Naive thymus-derived CD4-positive, alpha-beta T cell (primary cell): ENCODE results near the gene MRPS25. TPM values are rescaled to one million over a fixed set of nuclear protein-coding genes. Genes with fewer than 3 reads are reported as not detected.
A peak's percentile ranks its signal among the peaks of the same experiment; 100 is the strongest.

Source experiments
- ATAC-seq: fragments of 150-1000 bp; cut with Tn5 transposase; 2 replicates; pipeline ENCODE4 v1.10.0; 2021; ENCODE audit warnings: mild to moderate bottlenecking, moderate library complexity
- CTCF ChIA-PET: fragments of 350-600 bp; sonication (Branson Sonifier 250); formaldehyde crosslinking; loops from one replicate; lab custom pipeline; 2021; ENCODE audit warnings: antibody characterized with exemption; lab: Charles Lee
- POLR2A ChIA-PET: fragments of 350-600 bp; sonication (Branson Sonifier 250); formaldehyde crosslinking; loops from one replicate; lab custom pipeline; 2021; ENCODE audit warnings: antibody characterized with exemption, inconsistent platforms; lab: Charles Lee
- DNase-seq, 9 donors: peaks; one replicate each; pipeline versions ENCODE4 v3.0.0 to v3.0.0-alpha.2; 2020 to 2022; ENCODE audit warnings: mixed read lengths in 1 of 9
- H3K27ac ChIP-seq: one replicate; pipeline ENCODE4 v1.7.0; 2013; ENCODE audit warnings: mild to moderate bottlenecking, low read depth, low read length, moderate library complexity
- H3K27me3 ChIP-seq, 2 donors: one replicate each; pipeline ENCODE4 v1.7.0; 2013; ENCODE audit warnings: low read length in 2 of 2, mild to moderate bottlenecking in 2 of 2, moderate library complexity in 2 of 2; ENCODE audit not compliant: control insufficient read depth in 2 of 2, insufficient read depth in 2 of 2
- H3K36me3 ChIP-seq, 3 experiments: 1 replicate in 2 of 3; 2 replicates in 1 of 3; pipeline ENCODE4 v1.7.0; 2013; ENCODE audit warnings: low read length in 3 of 3, mild to moderate bottlenecking in 3 of 3, moderate library complexity in 1 of 3; ENCODE audit not compliant: insufficient read depth in 3 of 3, control insufficient read depth in 2 of 3
- H3K4me1 ChIP-seq, 2 donors: one replicate each; pipeline ENCODE4 v1.7.0; 2013; ENCODE audit warnings: low read length in 2 of 2, mild to moderate bottlenecking in 2 of 2, moderate library complexity in 1 of 2; ENCODE audit not compliant: control insufficient read depth in 2 of 2, insufficient read depth in 2 of 2
- H3K4me3 ChIP-seq: 2 replicates; pipeline ENCODE4 v1.7.0; 2013; ENCODE audit warnings: mild to moderate bottlenecking, low read length
- H3K9me3 ChIP-seq, 3 experiments: 1 replicate in 2 of 3; 2 replicates in 1 of 3; pipeline ENCODE4 v1.7.0; 2013; ENCODE audit warnings: low read length in 3 of 3; ENCODE audit not compliant: control insufficient read depth in 2 of 3
- H3K27ac Mint-ChIP-seq, 9 donors: one replicate each; pipeline ENCODE4 v1.8.0; 2020 to 2022; ENCODE audit warnings: mixed read lengths in 9 of 9, mild to moderate bottlenecking in 8 of 9, moderate library complexity in 5 of 9, inconsistent platforms in 2 of 9
- H3K27me3 Mint-ChIP-seq, 5 donors: one replicate each; pipeline ENCODE4 v1.8.0; 2021 to 2022; ENCODE audit warnings: mixed read lengths in 5 of 5, mild to moderate bottlenecking in 1 of 5
- H3K36me3 Mint-ChIP-seq, 5 donors: one replicate each; pipeline ENCODE4 v1.8.0; 2020 to 2022; ENCODE audit warnings: mixed read lengths in 5 of 5, mild to moderate bottlenecking in 3 of 5, inconsistent platforms in 1 of 5
- H3K4me1 Mint-ChIP-seq, 7 donors: one replicate each; pipeline ENCODE4 v1.8.0; 2020 to 2022; ENCODE audit warnings: mixed read lengths in 7 of 7, mild to moderate bottlenecking in 3 of 7, inconsistent platforms in 1 of 7
- H3K4me3 Mint-ChIP-seq, 10 donors: one replicate each; pipeline ENCODE4 v1.8.0; 2020 to 2022; ENCODE audit warnings: mild to moderate bottlenecking in 10 of 10, mixed read lengths in 10 of 10, moderate library complexity in 6 of 10, inconsistent platforms in 2 of 10
- H3K9me3 Mint-ChIP-seq, 11 donors: one replicate each; pipeline ENCODE4 v1.8.0; 2020 to 2022; ENCODE audit warnings: mixed read lengths in 11 of 11, mild to moderate bottlenecking in 4 of 11, inconsistent platforms in 1 of 11, moderate library complexity in 1 of 11
- intact Hi-C, 2 donors: fragments of 100-400 bp; cut with micrococcal nuclease; formaldehyde crosslinking; loops; one replicate each; pipeline ENCODE4 v1.15.1; 2023
- polyA plus RNA-seq, 2 donors: library from polyadenylated mRNA; unstranded; fragments of 300-500 nt; fragmentation: Illumina TruSeq; gene quantifications; one replicate each; pipeline ENCODE4 v1.2.3, GENCODE V29; 2021
- total RNA-seq, 6 experiments: library from RNA in 5 of 6; stranded (reverse) in 5 of 6; gene quantifications; 1 replicate in 5 of 6; 2 replicates in 1 of 6; pipeline ENCODE4 v1.2.3 and lab custom pipeline; 2021 to 2026

Gene MRPS25
- total and polyA plus RNA-seq, 7 experiments from 2014 or later, result 20.2 to 104 (median 68.0) TPM

GRCh38 chr3:15079091-15079490 lies 14.0 kb upstream of the MRPS25 start:
- no peak for DNase-seq
- peaks cover 26 to 95% (median 45%) of the 10 kb centered on the region in 3 experiments for H3K36me3 ChIP-seq
- CTCF ChIA-PET, result no interaction called here
- Mint-ChIP-seq H3K4me3 (no peak overlapping the region), H3K36me3 (peaks cover 35 to 75% (median 46%) of the 10 kb centered on the region in 5 donors), H3K27me3 (no peaks in the 10 kb centered on the region), H3K27ac (no peak overlapping the region), H3K4me1 (peaks cover 0 to 17% (median 0%) of the 10 kb centered on the region in 7 donors), H3K9me3 (no peaks in the 10 kb centered on the region)
- intact Hi-C loops, result no loop called here
- no peaks in the 10 kb centered on the region for H3K27me3 ChIP-seq
- POLR2A ChIA-PET, result no interaction called here
- no peaks in the 10 kb centered on the region for H3K9me3 ChIP-seq
- H3K4me1 ChIP-seq, result no peaks in the 10 kb centered on the region
- no peak overlapping the region for H3K27ac ChIP-seq
- no peak for ATAC-seq
- no peak overlapping the region for H3K4me3 ChIP-seq

DNA sequence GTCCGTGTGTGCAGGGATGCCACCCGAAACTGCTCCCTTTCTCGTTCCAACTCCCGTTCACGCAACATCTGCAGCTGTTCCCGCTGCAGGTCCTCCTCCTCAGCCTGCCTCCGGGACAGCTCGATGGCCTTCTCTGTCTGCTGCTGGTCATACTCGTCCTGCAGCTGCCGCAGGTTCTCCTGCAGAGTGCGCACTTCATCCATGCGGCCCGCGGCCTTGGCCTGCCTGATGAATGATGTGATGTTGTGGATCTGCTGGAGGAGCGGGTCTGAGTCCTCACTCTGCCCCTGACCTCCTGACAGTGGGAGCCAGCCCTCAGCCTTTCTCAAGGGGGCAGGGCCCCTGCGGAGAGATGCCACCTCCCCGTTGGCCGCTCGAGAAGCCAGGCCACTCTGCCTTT lies 9.4 kb upstream of the MRPS25 start:
- no peaks in the 10 kb centered on the region for H3K4me1 ChIP-seq
- ATAC-seq (no peak), DNase-seq (no peak)
- Mint-ChIP-seq H3K27me3 (no peaks in the 10 kb centered on the region), H3K9me3 (no peaks in the 10 kb centered on the region), H3K36me3 (peaks cover 11 to 54% (median 34%) of the 10 kb centered on the region in 5 donors), H3K4me1 (peaks cover 0 to 9% (median 5%) of the 10 kb centered on the region in 7 donors), H3K27ac (no peak overlapping the region), H3K4me3 (no peak overlapping the region)
- peaks cover 21 to 85% (median 22%) of the 10 kb centered on the region in 3 experiments for H3K36me3 ChIP-seq
- intact Hi-C loops, result no loop called here
- no peaks in the 10 kb centered on the region for H3K9me3 ChIP-seq
- ChIA-PET POLR2A (no interaction called here), CTCF (no interaction called here)
- H3K27ac ChIP-seq, result no peak overlapping the region
- no peaks in the 10 kb centered on the region for H3K27me3 ChIP-seq
- H3K4me3 ChIP-seq, result no peak overlapping the region

DNA sequence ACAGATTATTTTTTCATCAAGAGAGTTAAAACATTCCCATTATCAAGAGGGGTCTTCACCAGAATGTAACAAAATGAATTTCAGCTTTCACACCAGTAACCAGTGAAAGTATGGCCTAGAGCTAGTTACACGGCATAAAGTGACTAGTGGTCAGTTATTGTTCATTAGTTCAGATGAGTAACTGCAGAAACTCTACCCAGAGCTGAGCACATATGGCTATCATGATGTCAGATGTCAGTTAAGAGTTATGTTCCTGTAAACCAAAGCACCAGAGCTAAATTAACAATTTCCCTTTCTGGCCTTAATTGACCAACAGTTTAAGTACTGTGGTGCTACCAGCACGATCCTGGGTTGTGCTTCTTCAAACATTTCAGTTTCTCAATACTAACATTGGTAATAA lies 6.6 kb upstream of the MRPS25 start:
- Histone ChIP-seq H3K27ac (no peak overlapping the region), H3K9me3 (no peaks in the 10 kb centered on the region), H3K4me3 (no peak overlapping the region), H3K4me1 (no peaks in the 10 kb centered on the region), H3K27me3 (no peaks in the 10 kb centered on the region), H3K36me3 (peaks cover 9 to 59% (median 9%) of the 10 kb centered on the region in 3 experiments)
- H3K9me3 Mint-ChIP-seq, result no peaks in the 10 kb centered on the region
- DNase-seq, result no peak
- POLR2A ChIA-PET, result no interaction called here
- H3K27me3 Mint-ChIP-seq, result no peaks in the 10 kb centered on the region
- ATAC-seq, result no peak
- peak overlapping the region in 1 of 9 donors; percentile 33 for H3K27ac Mint-ChIP-seq
- peaks cover 4 to 36% (median 22%) of the 10 kb centered on the region in 5 donors for H3K36me3 Mint-ChIP-seq
- peaks cover 0 to 11% (median 4%) of the 10 kb centered on the region in 7 donors for H3K4me1 Mint-ChIP-seq
- no peak overlapping the region for H3K4me3 Mint-ChIP-seq
- intact Hi-C loops, result no loop called here
- CTCF ChIA-PET, result interaction anchor here (1.0 kb wide), 1 partner anchor 27 kb away, joined by 4 read pairs; the partner anchor contains the start of gene RBSN

DNA sequence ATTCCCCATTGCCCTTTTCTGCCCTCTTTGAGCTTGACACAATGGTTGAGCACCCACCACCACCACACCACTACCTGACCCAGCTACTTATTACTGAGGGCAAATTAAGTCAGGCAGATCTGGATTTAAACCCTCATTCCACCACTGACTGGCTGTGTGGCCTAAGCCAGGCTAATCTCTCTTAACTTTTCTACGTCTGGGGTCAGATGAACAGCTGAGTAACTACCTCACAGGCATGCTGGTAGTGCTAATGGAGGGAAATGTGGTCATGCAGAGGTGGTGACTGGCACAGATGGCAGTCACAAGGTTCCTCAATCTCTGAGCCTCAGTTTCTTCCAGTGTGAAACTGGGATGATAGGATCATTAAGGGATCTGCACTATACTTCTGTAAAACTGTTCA lies 4.3 kb upstream of the MRPS25 start:
- no peaks in the 10 kb centered on the region for H3K27me3 ChIP-seq
- no peaks in the 10 kb centered on the region for H3K9me3 ChIP-seq
- Mint-ChIP-seq H3K4me3 (no peak overlapping the region), H3K36me3 (peaks cover 4 to 20% (median 15%) of the 10 kb centered on the region in 5 donors), H3K27ac (no peak overlapping the region), H3K27me3 (no peaks in the 10 kb centered on the region), H3K4me1 (peaks cover under 1 to 18% (median 11%) of the 10 kb centered on the region in 7 donors), H3K9me3 (no peaks in the 10 kb centered on the region)
- ATAC-seq (no peak), DNase-seq (no peak)
- intact Hi-C loops, result loop anchor here in 1 of 2 donors (10.0 kb wide), 1 partner anchor 1645 kb away; the partner anchor contains the start of gene NUP210
- H3K4me3 ChIP-seq, result no peak overlapping the region
- CTCF ChIA-PET, result no interaction called here
- H3K36me3 ChIP-seq, result peaks cover 0 to 43% (median 7%) of the 10 kb centered on the region in 3 experiments
- POLR2A ChIA-PET, result interaction anchor here (1.3 kb wide), 1 partner anchor 30 kb away, joined by 4 read pairs; the partner anchor contains the start of gene RBSN
- peaks cover 0 to 4% of the 10 kb centered on the region in 2 donors for H3K4me1 ChIP-seq
- no peak overlapping the region for H3K27ac ChIP-seq

DNA sequence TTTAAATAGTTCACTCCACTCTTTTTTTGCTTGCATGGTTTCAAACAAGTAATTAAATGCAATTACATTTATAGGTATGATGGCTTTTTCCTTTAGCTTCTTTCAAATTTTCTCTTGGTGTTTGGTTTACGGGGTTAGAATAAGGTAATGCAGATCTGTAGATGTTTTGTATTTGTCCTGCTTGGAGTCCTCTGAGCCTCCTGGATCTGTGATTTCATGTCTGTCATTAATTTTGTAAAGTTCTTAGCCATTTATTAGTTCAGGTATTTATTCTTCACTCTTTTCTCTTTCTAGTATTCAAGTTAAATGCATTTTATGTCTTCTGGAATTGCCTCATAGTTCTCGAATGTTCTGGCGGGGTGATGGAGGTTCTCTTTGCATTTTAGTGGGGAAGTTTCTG lies 1.4 kb upstream of the MRPS25 start:
- intact Hi-C loops, result loop anchor here in 1 of 2 donors (10.0 kb wide), 1 partner anchor 1642 kb away; the partner anchor contains the start of gene NUP210
- no peaks in the 10 kb centered on the region for H3K27me3 ChIP-seq
- no peak overlapping the region for H3K27ac ChIP-seq
- H3K4me1 Mint-ChIP-seq, result peaks cover 16 to 31% (median 23%) of the 10 kb centered on the region in 7 donors
- peaks cover 7 to 14% of the 10 kb centered on the region in 2 donors for H3K4me1 ChIP-seq
- H3K4me3 ChIP-seq, result no peak overlapping the region
- no peak for ATAC-seq
- H3K27ac Mint-ChIP-seq, result peak overlapping the region in 2 of 9 donors; percentile 1 to 8
- peaks cover 0 to 16% (median 0%) of the 10 kb centered on the region in 3 experiments for H3K36me3 ChIP-seq
- CTCF ChIA-PET, result no interaction called here
- peaks cover 4 to 13% (median 6%) of the 10 kb centered on the region in 5 donors for H3K36me3 Mint-ChIP-seq
- POLR2A ChIA-PET, result interaction anchor here (0.7 to 1.2 kb wide), 3 partner anchors 33 to 120 kb away, joined by 3 to 5 read pairs (median 3); partner anchors contain the start of gene RBSN
- H3K9me3 ChIP-seq, result no peaks in the 10 kb centered on the region
- DNase-seq, result no peak
- no peaks in the 10 kb centered on the region for H3K9me3 Mint-ChIP-seq
- peak overlapping the region in 9 of 10 donors; percentile 0 to 95 (median 56) for H3K4me3 Mint-ChIP-seq
- no peaks in the 10 kb centered on the region for H3K27me3 Mint-ChIP-seq

DNA sequence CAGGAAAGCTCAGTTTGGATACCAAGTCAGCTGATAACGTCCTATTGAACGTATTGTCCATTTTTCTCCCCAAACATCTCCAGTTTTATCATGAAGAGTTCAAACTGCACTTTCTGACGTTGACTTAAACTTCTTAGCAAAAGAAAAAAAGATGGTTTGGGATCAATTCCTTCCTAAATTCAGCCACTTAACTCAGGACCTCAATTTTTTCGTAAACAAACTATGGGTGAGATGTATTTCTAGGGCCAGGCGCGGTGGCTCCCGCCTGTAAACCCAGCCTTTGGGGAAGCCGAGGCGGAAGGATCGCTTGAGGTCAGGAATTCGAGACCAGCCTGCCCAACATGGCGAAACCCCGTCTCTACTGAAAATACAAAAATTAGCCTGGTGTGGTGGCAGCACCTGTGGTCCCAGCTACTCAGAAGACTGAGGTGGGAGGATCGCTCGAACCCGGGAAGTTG lies 464 bp upstream of the MRPS25 start:
- H3K27ac Mint-ChIP-seq, result peak overlapping the region in 8 of 9 donors; percentile 87 to 99 (median 94)
- no peaks in the 10 kb centered on the region for H3K9me3 ChIP-seq
- peaks cover 0 to 11% (median 0%) of the 10 kb centered on the region in 3 experiments for H3K36me3 ChIP-seq
- intact Hi-C loops, result loop anchor here (1.0 to 10.0 kb wide), 10 partner anchors 14 to 1641 kb away; partner anchors contain the start of genes CCDC174 (in 2 of the 2), RBSN (in 2 of the 2), BTD (in 1 of the 2) and CHCHD4 (in 1 of the 2)
- DNase-seq (no peak), ATAC-seq (no peak)
- CTCF ChIA-PET, result interaction anchor here (0.6 to 2.5 kb wide), 2 partner anchors 14 to 180 kb away, joined by 3 to 14 read pairs; no protein-coding TSS in a partner anchor
- POLR2A ChIA-PET, result interaction anchor here (0.5 to 1.6 kb wide), 14 partner anchors 10 to 536 kb away, joined by 3 to 23 read pairs (median 4); partner anchors contain the start of genes BTD, CAPN7, CCDC174 and HACL1
- H3K9me3 Mint-ChIP-seq, result no peaks in the 10 kb centered on the region
- H3K36me3 Mint-ChIP-seq, result peaks cover 3 to 13% (median 4%) of the 10 kb centered on the region in 5 donors
- H3K4me1 ChIP-seq, result peaks cover 7 to 14% of the 10 kb centered on the region in 2 donors
- H3K4me3 Mint-ChIP-seq, result peak overlapping the region; percentile 94 to 98 (median 96)
- peaks cover 16 to 34% (median 23%) of the 10 kb centered on the region in 7 donors for H3K4me1 Mint-ChIP-seq
- no peak overlapping the region for H3K27ac ChIP-seq
- no peaks in the 10 kb centered on the region for H3K27me3 ChIP-seq
- H3K4me3 ChIP-seq, result peak overlapping the region; percentile 86
- no peaks in the 10 kb centered on the region for H3K27me3 Mint-ChIP-seq
